ENCODE results near the gene CMIP. TPM values are rescaled to one million over a fixed set of nuclear protein-coding genes. Genes with fewer than 3 reads are reported as not detected.

The CMIP gene
- total RNA-seq, 1 donor from 2014 or later = 46.6 TPM

- Mint-ChIP-seq H3K9me3 (no peaks in the 10 kb centered on the region), H3K27me3 (no peaks in the 10 kb centered on the region), H3K27ac (peak overlapping the region; percentile 12), H3K4me3 (no peak overlapping the region), H3K36me3 (peaks cover 23% of the 10 kb centered on the region), H3K4me1 (ENCODE audit: unreplicated experiment) (peaks cover 14% of the 10 kb centered on the region)
- DNase-seq (ENCODE audit: extremely low spot score, unreplicated experiment) = no peak
- TF ChIP-seq, protein P1, sequence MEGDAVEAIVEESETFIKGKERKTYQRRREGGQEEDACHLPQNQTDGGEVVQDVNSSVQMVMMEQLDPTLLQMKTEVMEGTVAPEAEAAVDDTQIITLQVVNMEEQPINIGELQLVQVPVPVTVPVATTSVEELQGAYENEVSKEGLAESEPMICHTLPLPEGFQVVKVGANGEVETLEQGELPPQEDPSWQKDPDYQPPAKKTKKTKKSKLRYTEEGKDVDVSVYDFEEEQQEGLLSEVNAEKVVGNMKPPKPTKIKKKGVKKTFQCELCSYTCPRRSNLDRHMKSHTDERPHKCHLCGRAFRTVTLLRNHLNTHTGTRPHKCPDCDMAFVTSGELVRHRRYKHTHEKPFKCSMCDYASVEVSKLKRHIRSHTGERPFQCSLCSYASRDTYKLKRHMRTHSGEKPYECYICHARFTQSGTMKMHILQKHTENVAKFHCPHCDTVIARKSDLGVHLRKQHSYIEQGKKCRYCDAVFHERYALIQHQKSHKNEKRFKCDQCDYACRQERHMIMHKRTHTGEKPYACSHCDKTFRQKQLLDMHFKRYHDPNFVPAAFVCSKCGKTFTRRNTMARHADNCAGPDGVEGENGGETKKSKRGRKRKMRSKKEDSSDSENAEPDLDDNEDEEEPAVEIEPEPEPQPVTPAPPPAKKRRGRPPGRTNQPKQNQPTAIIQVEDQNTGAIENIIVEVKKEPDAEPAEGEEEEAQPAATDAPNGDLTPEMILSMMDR (conservative IDR thresholded peaks at IDR 0.05) = no peak
These were observed 262.0 kb downstream of the CMIP start for GRCh38 chr16:81706327-81707295.

DNA sequence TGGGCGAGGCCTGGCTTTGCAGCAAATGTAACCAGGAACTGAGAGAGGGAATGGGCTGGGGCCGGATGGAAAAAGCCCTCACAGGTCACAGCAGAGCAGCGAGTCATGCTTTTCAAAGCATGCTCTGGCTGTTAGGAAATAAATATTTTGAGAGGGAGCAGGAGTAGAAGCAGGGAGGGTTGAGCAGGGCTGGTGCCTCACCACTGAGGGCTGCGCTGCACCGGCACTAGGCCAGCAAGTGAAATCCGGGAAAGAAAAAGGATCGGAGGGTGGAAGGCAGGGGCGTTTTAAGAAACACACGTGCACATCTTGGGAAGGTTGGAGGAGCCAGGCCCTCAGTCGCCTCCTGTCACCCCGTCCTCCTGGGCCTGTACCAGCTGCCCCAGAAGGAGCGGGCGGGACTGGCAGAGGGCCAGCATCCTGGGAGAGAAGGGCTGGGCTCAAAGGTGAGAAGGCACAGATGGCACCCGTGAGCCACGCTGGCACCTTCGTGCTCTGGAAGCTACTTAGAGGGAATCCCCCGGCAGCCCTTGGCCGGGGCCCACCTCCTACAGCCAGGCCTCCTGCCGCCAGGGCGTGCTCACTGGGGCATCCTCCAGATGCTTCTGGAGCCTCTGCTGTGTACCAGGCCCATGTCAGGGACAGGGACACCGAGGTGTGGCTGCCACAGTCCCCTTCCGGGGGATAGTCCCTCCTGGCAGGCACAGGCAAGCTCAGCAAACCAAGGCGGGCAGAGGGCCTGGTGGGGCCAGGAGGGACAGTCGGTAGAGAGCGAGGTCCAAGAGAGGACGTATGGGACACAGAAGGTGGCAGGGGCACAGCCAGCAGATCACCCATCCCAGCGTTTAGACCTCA is 263.0 kb downstream of the CMIP start:
- H3K9me3 Mint-ChIP-seq = no peaks in the 10 kb centered on the region
- TF ChIP-seq, protein P1 (conservative IDR thresholded peaks at IDR 0.05) = no peak
- peak overlapping the region; percentile 12 for H3K27ac Mint-ChIP-seq
- H3K4me1 Mint-ChIP-seq (ENCODE audit: unreplicated experiment) = peaks cover 16% of the 10 kb centered on the region
- H3K36me3 Mint-ChIP-seq = peaks cover 18% of the 10 kb centered on the region
- no peak overlapping the region for H3K4me3 Mint-ChIP-seq
- DNase-seq (ENCODE audit: extremely low spot score, unreplicated experiment) = no peak
- H3K27me3 Mint-ChIP-seq = no peaks in the 10 kb centered on the region

DNA sequence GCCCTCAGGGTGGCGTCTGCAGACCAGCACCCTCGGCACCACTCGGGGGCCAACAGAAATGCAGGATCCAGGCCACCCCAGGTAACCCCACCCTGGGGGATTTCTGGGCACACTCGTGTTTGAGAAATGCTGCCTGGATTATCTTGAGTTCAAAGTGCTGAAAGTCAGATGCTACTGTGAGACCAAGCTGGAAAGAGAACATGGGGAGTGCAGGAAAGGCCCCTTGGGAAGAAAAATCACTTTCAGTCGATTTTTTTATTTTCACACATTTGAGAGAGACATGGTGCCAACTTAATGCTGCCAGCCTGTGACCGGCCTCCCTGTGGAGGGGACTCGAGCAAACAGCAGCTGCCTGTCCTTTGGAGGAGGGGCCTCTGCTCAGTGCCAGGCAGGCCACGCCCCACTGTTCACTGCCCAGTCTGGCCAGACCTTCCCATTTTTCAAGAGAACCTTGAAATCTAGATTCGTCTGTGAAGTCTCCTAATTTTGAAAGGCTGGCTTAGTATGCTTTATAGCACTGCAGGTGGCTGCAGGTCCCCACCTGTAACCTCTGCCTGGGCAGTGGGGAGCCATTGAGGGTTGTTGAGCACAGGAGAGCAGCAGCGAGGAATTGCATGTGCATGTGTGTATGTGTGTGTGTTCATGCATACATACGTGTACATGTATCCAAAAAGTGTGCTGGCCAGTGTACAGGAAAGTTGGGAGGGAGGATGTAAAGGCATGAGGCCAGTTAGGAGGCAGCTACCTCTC is 263.8 kb downstream of the CMIP start:
- Mint-ChIP-seq H3K4me1 (ENCODE audit: unreplicated experiment) (peaks cover 16% of the 10 kb centered on the region), H3K27me3 (no peaks in the 10 kb centered on the region), H3K4me3 (no peak overlapping the region), H3K27ac (peak overlapping the region; percentile 5), H3K9me3 (no peaks in the 10 kb centered on the region), H3K36me3 (peaks cover 10% of the 10 kb centered on the region)
- TF ChIP-seq, protein P1 (conservative IDR thresholded peaks at IDR 0.05) = no peak
- DNase-seq (ENCODE audit: extremely low spot score, unreplicated experiment) = no peak

GRCh38 chr16:81709016-81709900 is 264.6 kb downstream of the CMIP start:
- no peaks in the 10 kb centered on the region for H3K9me3 Mint-ChIP-seq
- H3K27ac Mint-ChIP-seq = peak overlapping the region; percentile 5
- no peaks in the 10 kb centered on the region for H3K27me3 Mint-ChIP-seq
- no peak overlapping the region for H3K4me3 Mint-ChIP-seq
- no peak for DNase-seq (ENCODE audit: extremely low spot score, unreplicated experiment)
- H3K36me3 Mint-ChIP-seq = peaks cover 10% of the 10 kb centered on the region
- peaks cover 16% of the 10 kb centered on the region for H3K4me1 Mint-ChIP-seq (ENCODE audit: unreplicated experiment)
- TF ChIP-seq, protein P1 (conservative IDR thresholded peaks at IDR 0.05) = no peak
